Adipocyte (in vitro differentiated cells): ENCODE data around the gene PTBP1.
A peak's percentile ranks its signal among the peaks of the same experiment; 100 is the strongest.
"Not testable (repeated sequence)": the region's sequence is repeated elsewhere in the genome, so short reads cannot be mapped to it uniquely, and the experiment has no call there.

ENCODE experiments used
- DNase-seq: peaks from one replicate; pipeline ENCODE4 v3.0.0-alpha.2; 2015; ENCODE audit warnings: low read depth
- H3K27me3 ChIP-seq: replicated peaks from 2 replicates; pipeline ENCODE4 v1.7.0; 2013; ENCODE audit warnings: mild to moderate bottlenecking, low read length, moderate library complexity; ENCODE audit not compliant: control insufficient read depth, insufficient read depth
- H3K36me3 ChIP-seq: 2 replicates; pipeline ENCODE4 v1.7.0; 2013; ENCODE audit warnings: low read length, mild to moderate bottlenecking, moderate library complexity; ENCODE audit not compliant: control insufficient read depth, insufficient read depth, severe bottlenecking
- H3K4me1 ChIP-seq: 2 replicates; pipeline ENCODE4 v1.7.0; 2013; ENCODE audit warnings: mild to moderate bottlenecking, low read length, moderate library complexity; ENCODE audit not compliant: control insufficient read depth, insufficient read depth
- H3K4me3 ChIP-seq: 2 replicates; pipeline ENCODE4 v1.7.0; 2013; ENCODE audit warnings: mild to moderate bottlenecking, low read length, moderate library complexity
- H3K9ac ChIP-seq: 2 replicates; pipeline ENCODE4 v1.7.0; 2013; ENCODE audit warnings: mild to moderate bottlenecking, low read length, moderate library complexity
- H3K9me3 ChIP-seq: 2 replicates; pipeline ENCODE4 v1.7.0; 2013; ENCODE audit warnings: mild to moderate bottlenecking, low read length, moderate library complexity; ENCODE audit not compliant: control insufficient read depth

PTBP1 gene

GRCh38 chr19:843836-844545 is 46.7 kb downstream of the PTBP1 start:
- peaks cover 4% of the 10 kb centered on the region for H3K27me3 ChIP-seq
- DNase-seq, result no peak
- no peaks in the 10 kb centered on the region for H3K9me3 ChIP-seq
- no peak overlapping the region for H3K9ac ChIP-seq
- H3K36me3 ChIP-seq, result no peaks in the 10 kb centered on the region
- peaks cover 3% of the 10 kb centered on the region for H3K4me1 ChIP-seq
- H3K4me3 ChIP-seq, result no peak overlapping the region

- no peak for DNase-seq
Measured at GRCh38 chr19:844546-844971, 47.3 kb downstream of the PTBP1 start.

GRCh38 chr19:845707-846521 is 48.7 kb downstream of the PTBP1 start:
- Histone ChIP-seq H3K4me1 (peaks cover 7% of the 10 kb centered on the region), H3K27me3 (peaks cover 3% of the 10 kb centered on the region), H3K4me3 (no peak overlapping the region), H3K9me3 (no peaks in the 10 kb centered on the region), H3K36me3 (no peaks in the 10 kb centered on the region), H3K9ac (no peak overlapping the region)
- DNase-seq, result no peak

More at GRCh38 chr19:844546-844971, 47.3 kb downstream of the PTBP1 start:
- H3K4me1 ChIP-seq, result peaks cover 4% of the 10 kb centered on the region
- H3K27me3 ChIP-seq, result peaks cover 3% of the 10 kb centered on the region
- H3K9me3 ChIP-seq, result no peaks in the 10 kb centered on the region
- H3K9ac ChIP-seq, result no peak overlapping the region
- H3K4me3 ChIP-seq, result no peak overlapping the region
- no peaks in the 10 kb centered on the region for H3K36me3 ChIP-seq

- H3K4me1 ChIP-seq, result peaks cover 13% of the 10 kb centered on the region
- H3K36me3 ChIP-seq, result no peaks in the 10 kb centered on the region
Measured at GRCh38 chr19:848386-848921, 51.2 kb downstream of the PTBP1 start.

GRCh38 chr19:849195-849594 is 51.9 kb downstream of the PTBP1 start:
- not testable (repeated sequence) for DNase-seq, H3K9me3 ChIP-seq, H3K27me3 ChIP-seq, H3K4me3 ChIP-seq, H3K36me3 ChIP-seq, H3K9ac ChIP-seq
- H3K4me1 ChIP-seq, result peaks cover 13% of the 10 kb centered on the region

More at GRCh38 chr19:848386-848921, 51.2 kb downstream of the PTBP1 start:
- H3K9ac ChIP-seq, result no peak overlapping the region
- no peak overlapping the region for H3K4me3 ChIP-seq
- H3K27me3 ChIP-seq, result peaks cover 3% of the 10 kb centered on the region
- no peak for DNase-seq
- no peaks in the 10 kb centered on the region for H3K9me3 ChIP-seq

- peaks cover 13% of the 10 kb centered on the region for H3K4me1 ChIP-seq
- DNase-seq, result peak; percentile 98
- H3K36me3 ChIP-seq, result no peaks in the 10 kb centered on the region
- H3K4me3 ChIP-seq, result peak overlapping the region; percentile 72
- no peaks in the 10 kb centered on the region for H3K9me3 ChIP-seq
- peak overlapping the region; percentile 89 for H3K9ac ChIP-seq
- peaks cover 3% of the 10 kb centered on the region for H3K27me3 ChIP-seq
Measured at GRCh38 chr19:850221-850978, 53.1 kb downstream of the PTBP1 start.

GRCh38 chr19:850979-851335 is 53.7 kb downstream of the PTBP1 start:
- no peak for DNase-seq
- peak overlapping the region; percentile 89 for H3K9ac ChIP-seq
- H3K27me3 ChIP-seq, result peaks cover 3% of the 10 kb centered on the region
- H3K4me3 ChIP-seq, result peak overlapping the region; percentile 72
- H3K9me3 ChIP-seq, result no peaks in the 10 kb centered on the region
- H3K36me3 ChIP-seq, result no peaks in the 10 kb centered on the region
- H3K4me1 ChIP-seq, result peaks cover 13% of the 10 kb centered on the region

GRCh38 chr19:852136-853013 is 55.1 kb downstream of the PTBP1 start, which contains the start of gene ELANE:
Gene ELANE, plus strand, starts transcription at chr19:852303. Its CDS starts 26 bp downstream, at chr19:852329.
- no peak for DNase-seq
- peaks cover 13% of the 10 kb centered on the region for H3K4me1 ChIP-seq

GRCh38 chr19:853014-853585 is 55.8 kb downstream of the PTBP1 start:
- Histone ChIP-seq H3K9ac (no peak overlapping the region), H3K27me3 (no peaks in the 10 kb centered on the region), H3K36me3 (no peaks in the 10 kb centered on the region), H3K4me1 (peaks cover 13% of the 10 kb centered on the region), H3K4me3 (no peak overlapping the region), H3K9me3 (no peaks in the 10 kb centered on the region)
- DNase-seq, result no peak

More at GRCh38 chr19:852136-853013, 55.1 kb downstream of the PTBP1 start, which contains the start of gene ELANE:
- Histone ChIP-seq H3K9ac (peak within 1 kb of the TSS; percentile 89), H3K4me3 (peak within 1 kb of the TSS; percentile 72), H3K36me3 (no peaks in the 10 kb centered on the region), H3K27me3 (no peaks in the 10 kb centered on the region), H3K9me3 (no peaks in the 10 kb centered on the region)

GRCh38 chr19:853614-854220 is 56.5 kb downstream of the PTBP1 start:
- H3K9me3 ChIP-seq, DNase-seq, H3K9ac ChIP-seq, H3K27me3 ChIP-seq, H3K4me3 ChIP-seq, H3K36me3 ChIP-seq: not testable (repeated sequence)
- H3K4me1 ChIP-seq, result peaks cover 16% of the 10 kb centered on the region
